Effector memory CD4-positive, alpha-beta T cell (primary cell): ENCODE results near the gene HEPN1.

Experiments used
- DNase-seq, 3 donors: peaks; one replicate each; pipeline ENCODE4 v3.0.0-alpha.2; 2020
- H3K27ac ChIP-seq: 2 replicates; pipeline ENCODE4 v1.7.0; 2013; ENCODE audit warnings: mild to moderate bottlenecking, low read length, moderate library complexity; ENCODE audit not compliant: insufficient read depth, poor library complexity, severe bottlenecking
- H3K27me3 ChIP-seq: replicated peaks from 2 replicates; pipeline ENCODE4 v1.7.0; 2013; ENCODE audit warnings: mild to moderate bottlenecking, low read length; ENCODE audit not compliant: insufficient read depth, control insufficient read depth, poor library complexity, severe bottlenecking
- H3K36me3 ChIP-seq: 2 replicates; pipeline ENCODE4 v1.7.0; 2013; ENCODE audit warnings: mild to moderate bottlenecking, low read length, moderate library complexity; ENCODE audit not compliant: control insufficient read depth, insufficient read depth
- H3K4me1 ChIP-seq: 2 replicates; pipeline ENCODE4 v1.7.0; 2013; ENCODE audit warnings: low read length, mild to moderate bottlenecking; ENCODE audit not compliant: control insufficient read depth, insufficient read depth, poor library complexity, severe bottlenecking
- H3K4me3 ChIP-seq: 2 replicates; pipeline ENCODE4 v1.7.0; 2013; ENCODE audit warnings: low read length, low read depth, mild to moderate bottlenecking; ENCODE audit not compliant: insufficient read depth, poor library complexity, severe bottlenecking
- H3K9me3 ChIP-seq: 2 replicates; pipeline ENCODE4 v1.7.0; 2013; ENCODE audit warnings: mild to moderate bottlenecking, low read length, moderate library complexity; ENCODE audit not compliant: control insufficient read depth

Gene HEPN1

GRCh38 chr11:124941703-124942102 is 22.7 kb downstream of the HEPN1 start:
- H3K4me1 ChIP-seq, result no peaks in the 10 kb centered on the region
- no peaks in the 10 kb centered on the region for H3K36me3 ChIP-seq
- DNase-seq, result no peak
- H3K27me3 ChIP-seq, result no peaks in the 10 kb centered on the region
- H3K9me3 ChIP-seq, result no peaks in the 10 kb centered on the region
- H3K4me3 ChIP-seq, result no peak overlapping the region
- no peak overlapping the region for H3K27ac ChIP-seq

- H3K4me1 ChIP-seq, result no peaks in the 10 kb centered on the region
Measured at GRCh38 chr11:124942466-124943253, 23.6 kb downstream of the HEPN1 start.

GRCh38 chr11:124943254-124943616 is 24.2 kb downstream of the HEPN1 start:
- Histone ChIP-seq H3K9me3 (no peaks in the 10 kb centered on the region), H3K4me1 (no peaks in the 10 kb centered on the region), H3K27ac (no peak overlapping the region), H3K36me3 (no peaks in the 10 kb centered on the region), H3K27me3 (no peaks in the 10 kb centered on the region), H3K4me3 (no peak overlapping the region)
- no peak for DNase-seq

More at GRCh38 chr11:124942466-124943253, 23.6 kb downstream of the HEPN1 start:
- DNase-seq, result no peak
- Histone ChIP-seq H3K27me3 (no peaks in the 10 kb centered on the region), H3K27ac (no peak overlapping the region), H3K4me3 (no peak overlapping the region), H3K9me3 (no peaks in the 10 kb centered on the region), H3K36me3 (no peaks in the 10 kb centered on the region)

- Histone ChIP-seq H3K36me3 (no peaks in the 10 kb centered on the region), H3K4me3 (no peak overlapping the region), H3K4me1 (no peaks in the 10 kb centered on the region), H3K27me3 (no peaks in the 10 kb centered on the region), H3K27ac (no peak overlapping the region), H3K9me3 (no peaks in the 10 kb centered on the region)
- DNase-seq, result no peak
Measured at GRCh38 chr11:124943741-124944140, 24.7 kb downstream of the HEPN1 start.

- DNase-seq, result no peak
- H3K36me3 ChIP-seq, result no peaks in the 10 kb centered on the region
- no peaks in the 10 kb centered on the region for H3K27me3 ChIP-seq
- no peaks in the 10 kb centered on the region for H3K9me3 ChIP-seq
- H3K4me1 ChIP-seq, result peaks cover 1% of the 10 kb centered on the region
- H3K4me3 ChIP-seq, result no peak overlapping the region
- no peak overlapping the region for H3K27ac ChIP-seq
Measured at GRCh38 chr11:124944565-124944964, 25.5 kb downstream of the HEPN1 start.

GRCh38 chr11:124945826-124946225 is 26.8 kb downstream of the HEPN1 start:
- Histone ChIP-seq H3K4me3 (no peak overlapping the region), H3K27me3 (no peaks in the 10 kb centered on the region), H3K4me1 (peaks cover 12% of the 10 kb centered on the region), H3K27ac (no peak overlapping the region), H3K9me3 (no peaks in the 10 kb centered on the region), H3K36me3 (no peaks in the 10 kb centered on the region)
- DNase-seq, result no peak

GRCh38 chr11:124946735-124947141 is 27.7 kb downstream of the HEPN1 start:
- H3K4me3 ChIP-seq, result no peak overlapping the region
- no peaks in the 10 kb centered on the region for H3K27me3 ChIP-seq
- DNase-seq, result no peak
- no peaks in the 10 kb centered on the region for H3K9me3 ChIP-seq
- no peaks in the 10 kb centered on the region for H3K36me3 ChIP-seq
- H3K4me1 ChIP-seq, result peaks cover 18% of the 10 kb centered on the region
- no peak overlapping the region for H3K27ac ChIP-seq

- Histone ChIP-seq H3K27ac (no peak overlapping the region), H3K4me3 (no peak overlapping the region), H3K4me1 (peaks cover 27% of the 10 kb centered on the region), H3K36me3 (no peaks in the 10 kb centered on the region), H3K9me3 (no peaks in the 10 kb centered on the region), H3K27me3 (no peaks in the 10 kb centered on the region)
- DNase-seq, result no peak
Measured at GRCh38 chr11:124950601-124951330, 31.7 kb downstream of the HEPN1 start.

- DNase-seq, result no peak
- Histone ChIP-seq H3K9me3 (no peaks in the 10 kb centered on the region), H3K27ac (no peak overlapping the region), H3K4me1 (peaks cover 27% of the 10 kb centered on the region), H3K4me3 (no peak overlapping the region), H3K36me3 (no peaks in the 10 kb centered on the region), H3K27me3 (no peaks in the 10 kb centered on the region)
Measured at GRCh38 chr11:124951341-124951740, 32.3 kb downstream of the HEPN1 start.
